ENCODE data around the gene SZRD1. TPM values are rescaled to one million over a fixed set of nuclear protein-coding genes. Genes with fewer than 3 reads are reported as not detected.

Gene SZRD1
- total and polyA plus RNA-seq, 2 of the 8 experiments (the other 6 are each of a cell fraction or from before 2014, with no cell fraction given), result 97.8 to 108 TPM

DNA sequence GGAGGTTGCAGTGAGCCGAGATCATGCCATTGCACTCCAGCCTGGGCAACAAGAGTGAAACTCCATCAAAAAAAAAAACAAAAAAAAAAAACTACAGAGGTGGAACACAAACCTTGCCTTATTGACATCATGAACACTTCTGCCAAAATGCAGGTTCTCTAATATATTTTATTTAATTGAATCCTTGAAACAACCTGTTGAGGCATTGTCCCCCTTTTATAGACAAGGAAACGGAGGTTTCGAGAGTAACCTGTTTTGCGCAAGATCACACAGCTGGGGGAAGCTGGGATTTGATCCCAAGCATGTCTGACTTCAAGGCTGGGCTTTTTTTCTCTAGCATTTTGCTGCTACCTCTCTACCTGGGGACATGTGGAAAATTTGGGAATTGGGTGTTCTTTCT, 2.8 kb downstream of the SZRD1 start:
- H3K27me3 ChIP-seq (replicated peaks in 1 of 4; ENCODE audit: control insufficient read depth in 3 of 4, extremely low read depth in 1 of 4, insufficient read depth in 3 of 4, low read length in 3 of 4), result no peaks in the 10 kb centered on the region
- H3K79me1 ChIP-seq (ENCODE audit: low read depth, low read length), result peaks cover 6% of the 10 kb centered on the region; the same call in 1 of the 2 replicates
- H3K27ac ChIP-seq (ENCODE audit: low read depth, low read length), result no peak overlapping the region
- H4K20me1 ChIP-seq (replicated peaks in 1 of 2; ENCODE audit: control insufficient read depth in 1 of 2, insufficient read depth in 2 of 2, low read length in 2 of 2), result peaks cover 9 to 20% of the 10 kb centered on the region in 2 experiments
- H2BK12ac ChIP-seq (ENCODE audit: low read depth, low read length), result no peak overlapping the region
- H2BK15ac ChIP-seq (ENCODE audit: low read length), result no peak overlapping the region
- H2AFZ ChIP-seq (ENCODE audit: low read length), result no peak overlapping the region
- ChIA-PET CTCF (ENCODE audit: partially characterized antibody) (interaction anchor here (0.6 to 0.9 kb wide), 3 partner anchors 44 to 132 kb away, joined by 3 read pairs; no protein-coding TSS in a partner anchor), POLR2A (ENCODE audit: partially characterized antibody) (interaction anchor here (0.6 to 4.7 kb wide), 3 partner anchors 10 to 162 kb away, joined by 3 to 32 read pairs (median 4); partner anchors contain the start of gene FBXO42)
- no peak overlapping the region for H4K8ac ChIP-seq (ENCODE audit: extremely low read depth, insufficient read depth, low read length)
- no peak overlapping the region for H3K23ac ChIP-seq (ENCODE audit: insufficient read length)
- no peak overlapping the region for H3K56ac ChIP-seq (replicated peaks; ENCODE audit: insufficient read length, low read depth, low read length)
- no peak overlapping the region for H3K4me2 ChIP-seq (ENCODE audit: insufficient read depth in 1 of 2, low read depth in 2 of 2, low read length in 2 of 2)
- peaks cover 5% of the 10 kb centered on the region; the same call in 1 of the 2 replicates for H3K23me2 ChIP-seq (ENCODE audit: low read depth, low read length)
- no peak overlapping the region for H2BK120ac ChIP-seq (replicated peaks; ENCODE audit: low read depth, low read length)
- DNase-seq (ENCODE audit: low read depth in 1 of 2, low spot score in 2 of 2) (no peak), FAIRE-seq (no peak)
- no peak overlapping the region for H3K4ac ChIP-seq (replicated peaks; ENCODE audit: insufficient read length, low read depth, low read length)
- H2BK20ac ChIP-seq (ENCODE audit: low read length), result no peak overlapping the region
- H4K5ac ChIP-seq (ENCODE audit: insufficient read length, low read depth, low read length), result no peak overlapping the region
- no peak overlapping the region for H2BK5ac ChIP-seq (ENCODE audit: low read depth, low read length)
- peaks cover 36 to 69% of the 10 kb centered on the region in 2 experiments for H3K79me2 ChIP-seq (ENCODE audit: control insufficient read depth in 1 of 2, insufficient read depth in 2 of 2, low read length in 2 of 2)
- peaks cover 0 to 3% (median 1%) of the 10 kb centered on the region in 4 experiments; a peak in 3 of 7 replicates for H3K4me1 ChIP-seq (replicated peaks in 1 of 4; ENCODE audit: control insufficient read depth in 3 of 4, insufficient read depth in 4 of 4, low read length in 3 of 4)
- H3K4me3 ChIP-seq (ENCODE audit: extremely low read depth in 1 of 4, insufficient read depth in 2 of 4, low read depth in 3 of 4, low read length in 4 of 4), result no peak overlapping the region
- no peak overlapping the region for H2AK5ac ChIP-seq (ENCODE audit: low read depth, low read length)
- H3K9me3 ChIP-seq (ENCODE audit: insufficient read depth in 2 of 2, low read depth in 1 of 2, low read length in 1 of 2), result no peaks in the 10 kb centered on the region
- H3K9ac ChIP-seq (replicated peaks in 1 of 4; ENCODE audit: extremely low read depth in 1 of 4, low read depth in 3 of 4, low read length in 3 of 4), result no peak overlapping the region
- H3K36me3 ChIP-seq (ENCODE audit: control insufficient read depth in 2 of 4, insufficient read depth in 4 of 4, low read length in 3 of 4), result peaks cover 0 to 2% (median 0%) of the 10 kb centered on the region in 4 experiments; a peak in 1 of 8 replicates
- H3K14ac ChIP-seq (ENCODE audit: insufficient read length), result no peak overlapping the region
- no peak overlapping the region for H4K91ac ChIP-seq (replicated peaks; ENCODE audit: insufficient read length, low read length)
- WGBS, 2 experiments (ENCODE audit: extremely low coverage in 1 of 2, insufficient coverage in 1 of 2, insufficient read length in 1 of 2, insufficient replicate concordance in 2 of 2, low coverage in 1 of 2, low lambda C conversion rate in 2 of 2, missing lambda C conversion rate in 1 of 2), result 88% methylated on average over 4 of the region's 4 CpGs; no CpG with 5 or more reads in 1 of the 2 experiments
- no peak overlapping the region for H3K18ac ChIP-seq (ENCODE audit: extremely low read depth, low read length)
- no peak for TF ChIP-seq RBBP5 (IDR thresholded peaks at IDR 0.05; ENCODE audit: borderline replicate concordance, low read depth, low read length)
- no peak for TF ChIP-seq JUND (IDR thresholded peaks at IDR 0.05; ENCODE audit: low read length)
- TF ChIP-seq SAP30 (IDR thresholded peaks at IDR 0.05; ENCODE audit: insufficient read depth, insufficient replicate concordance, low read length), result no peak
- no peak for TF ChIP-seq BACH1 (IDR thresholded peaks at IDR 0.05; ENCODE audit: low read length)
- TF ChIP-seq, protein P1, sequence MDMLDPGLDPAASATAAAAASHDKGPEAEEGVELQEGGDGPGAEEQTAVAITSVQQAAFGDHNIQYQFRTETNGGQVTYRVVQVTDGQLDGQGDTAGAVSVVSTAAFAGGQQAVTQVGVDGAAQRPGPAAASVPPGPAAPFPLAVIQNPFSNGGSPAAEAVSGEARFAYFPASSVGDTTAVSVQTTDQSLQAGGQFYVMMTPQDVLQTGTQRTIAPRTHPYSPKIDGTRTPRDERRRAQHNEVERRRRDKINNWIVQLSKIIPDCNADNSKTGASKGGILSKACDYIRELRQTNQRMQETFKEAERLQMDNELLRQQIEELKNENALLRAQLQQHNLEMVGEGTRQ (IDR thresholded peaks at IDR 0.05; ENCODE audit: low read length), result no peak
- TF ChIP-seq RFX5 (IDR thresholded peaks at IDR 0.05; ENCODE audit: borderline replicate concordance, low read depth, low read length), result no peak
- no peak for TF ChIP-seq HDAC2 (IDR thresholded peaks at IDR 0.05; ENCODE audit: borderline replicate concordance in 1 of 2, low read depth in 2 of 2, low read length in 2 of 2)
- no peak for TF ChIP-seq HDAC6 (IDR thresholded peaks at IDR 0.05; ENCODE audit: low read depth, low read length)
- no peak for TF ChIP-seq SIN3A (conservative IDR thresholded peaks at IDR 0.05 in 1 of 2, IDR thresholded peaks at IDR 0.05 in 1 of 2; ENCODE audit: low read depth in 1 of 2, low read length in 2 of 2)
- TF ChIP-seq, protein P2, sequence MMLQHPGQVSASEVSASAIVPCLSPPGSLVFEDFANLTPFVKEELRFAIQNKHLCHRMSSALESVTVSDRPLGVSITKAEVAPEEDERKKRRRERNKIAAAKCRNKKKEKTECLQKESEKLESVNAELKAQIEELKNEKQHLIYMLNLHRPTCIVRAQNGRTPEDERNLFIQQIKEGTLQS (IDR thresholded peaks at IDR 0.05; ENCODE audit: insufficient read depth, low read depth, low read length), result no peak
- no peak for TF ChIP-seq SRF (IDR thresholded peaks at IDR 0.05; ENCODE audit: low read depth, low read length)

All from H1 (cell line).